HEK293 (cell line): Measurements from ENCODE around the gene DDX28.

Experiments
- CTCF ChIA-PET: fragments of 350-600 bp; formaldehyde crosslinking; extraction: SDS; loops from one replicate; lab custom pipeline; 2021; ENCODE audit warnings: antibody characterized with exemption; lab: Yijun Ruan, JAX
- POLR2A ChIA-PET: fragments of 300-600 bp; formaldehyde crosslinking; extraction: SDS; loops from one replicate; lab custom pipeline; 2020; ENCODE audit warnings: antibody characterized with exemption, inconsistent platforms; lab: Yijun Ruan, JAX
- H3K27ac ChIP-seq: fragments of 200-500 bp; sonication (Bioruptor generic); 2 replicates; pipeline ENCODE4 v1.5.1; 2014; ENCODE audit warnings: low read depth, low read length, control low read depth, inconsistent platforms; ENCODE audit errors: extremely low read depth
- H3K36me3 ChIP-seq, 2 experiments: fragments of 200-500 bp in 1 of 2; sonication (Bioruptor generic) in 1 of 2; 1 replicate in 1 of 2; 2 replicates in 1 of 2; pipeline ENCODE4 v1.5.1; 2014 to 2017; ENCODE audit warnings: inconsistent platforms in 2 of 2, low read length in 2 of 2; ENCODE audit not compliant: control insufficient read depth in 2 of 2, insufficient read depth in 1 of 2
- H3K4me1 ChIP-seq: fragments of 200-500 bp; sonication (Bioruptor generic); 2 replicates; pipeline ENCODE4 v1.5.1; 2014; ENCODE audit warnings: mild to moderate bottlenecking, low read length, inconsistent platforms; ENCODE audit not compliant: control insufficient read depth, insufficient read depth
- H3K4me3 ChIP-seq: 2 replicates; pipeline ENCODE4 v1.5.1; 2011; ENCODE audit warnings: low read depth, mild to moderate bottlenecking, control low read depth, low read length, moderate library complexity
- H3K9me3 ChIP-seq: fragments of 200-500 bp; sonication (Bioruptor generic); 2 replicates; pipeline ENCODE4 v1.5.1; 2014; ENCODE audit warnings: low read depth, low read length, inconsistent platforms; ENCODE audit not compliant: control insufficient read depth, insufficient read depth
- HIC1 ChIP-seq: fragments of 450-650 bp; formaldehyde crosslinking; IDR thresholded peaks from 2 replicates; pipeline ENCODE4 v1.5.1; 2016; ENCODE audit warnings: missing biosample characterization, missing genetic modification characterization
- HOXC10 ChIP-seq: sonication (generic); formaldehyde crosslinking; IDR thresholded peaks from 2 replicates; pipeline ENCODE4 v1.8.1; 2023; ENCODE audit warnings: mild to moderate bottlenecking, missing genetic modification reagents
- MYNN ChIP-seq: fragments of 450-650 bp; formaldehyde crosslinking; IDR thresholded peaks from 2 replicates; pipeline ENCODE4 v1.5.1; 2016; ENCODE audit warnings: missing biosample characterization, missing genetic modification characterization, borderline replicate concordance
- ZBTB20 ChIP-seq: fragments of 450-650 bp; formaldehyde crosslinking; IDR thresholded peaks from 2 replicates; pipeline ENCODE4 v1.5.1; 2016; ENCODE audit warnings: missing biosample characterization, missing genetic modification characterization
- ZBTB6 ChIP-seq: fragments of 450-650 bp; formaldehyde crosslinking; IDR thresholded peaks from 2 replicates; pipeline ENCODE4 v1.5.1; 2017; ENCODE audit warnings: missing biosample characterization, missing genetic modification characterization
- ZNF157 ChIP-seq: fragments of 450-650 bp; formaldehyde crosslinking; IDR thresholded peaks from 2 replicates; pipeline ENCODE4 v1.5.1; 2016; ENCODE audit warnings: missing biosample characterization, missing genetic modification characterization
- ZNF174 ChIP-seq: fragments of 450-650 bp; formaldehyde crosslinking; IDR thresholded peaks from 2 replicates; pipeline ENCODE4 v1.5.0; 2017; ENCODE audit warnings: missing biosample characterization, mild to moderate bottlenecking, missing genetic modification characterization
- ZNF24 ChIP-seq: fragments of 450-650 bp; formaldehyde crosslinking; IDR thresholded peaks from 2 replicates; pipeline ENCODE4 v1.5.1; 2016; ENCODE audit warnings: missing biosample characterization, missing genetic modification characterization
- ZNF302 ChIP-seq: fragments of 450-650 bp; formaldehyde crosslinking; IDR thresholded peaks from 2 replicates; pipeline ENCODE4 v1.5.1; 2016; ENCODE audit warnings: missing biosample characterization, missing genetic modification characterization, low read depth
- ZNF341 ChIP-seq: fragments of 450-650 bp; formaldehyde crosslinking; IDR thresholded peaks from 2 replicates; pipeline ENCODE4; 2016; ENCODE audit warnings: low read depth, missing biosample characterization, missing genetic modification characterization
- ZNF354C ChIP-seq: fragments of 450-650 bp; formaldehyde crosslinking; IDR thresholded peaks from 2 replicates; pipeline ENCODE4 v1.5.1; 2016; ENCODE audit warnings: missing biosample characterization, missing genetic modification characterization, low read depth, borderline replicate concordance
- ZNF398 ChIP-seq: fragments of 450-650 bp; formaldehyde crosslinking; IDR thresholded peaks from 2 replicates; pipeline ENCODE4 v1.5.1; 2017; ENCODE audit warnings: missing biosample characterization, missing genetic modification characterization
- ZNF501 ChIP-seq: fragments of 450-650 bp; formaldehyde crosslinking; IDR thresholded peaks from 2 replicates; pipeline ENCODE4 v1.5.1; 2016; ENCODE audit warnings: missing biosample characterization, missing genetic modification characterization
- ZNF529 ChIP-seq: fragments of 450-650 bp; formaldehyde crosslinking; IDR thresholded peaks from 2 replicates; pipeline ENCODE4 v1.5.1; 2017; ENCODE audit warnings: missing genetic modification characterization, missing biosample characterization; ENCODE audit not compliant: insufficient replicate concordance
- ZNF530 ChIP-seq: fragments of 450-650 bp; formaldehyde crosslinking; IDR thresholded peaks from 2 replicates; pipeline ENCODE4 v1.5.1; 2016; ENCODE audit warnings: low read depth, missing biosample characterization, missing genetic modification characterization
- ZNF544 ChIP-seq: fragments of 450-650 bp; formaldehyde crosslinking; IDR thresholded peaks from 2 replicates; pipeline ENCODE4 v1.5.0; 2017; ENCODE audit warnings: missing biosample characterization, missing genetic modification characterization
- ZNF645 ChIP-seq: fragments of 450-650 bp; formaldehyde crosslinking; IDR thresholded peaks from 2 replicates; pipeline ENCODE4; 2016; ENCODE audit warnings: missing biosample characterization, missing genetic modification characterization
- ZNF654 ChIP-seq: fragments of 450-650 bp; formaldehyde crosslinking; IDR thresholded peaks from 2 replicates; pipeline ENCODE4 v1.5.1; 2016; ENCODE audit warnings: low read depth, missing biosample characterization, missing genetic modification characterization
- ZNF660 ChIP-seq: fragments of 450-650 bp; IDR thresholded peaks from 2 replicates; pipeline ENCODE4 v1.5.1; 2018; ENCODE audit warnings: missing biosample characterization, mild to moderate bottlenecking, missing genetic modification characterization
- ZNF664 ChIP-seq: fragments of 450-650 bp; formaldehyde crosslinking; IDR thresholded peaks from 2 replicates; pipeline ENCODE4 v1.5.1; 2016; ENCODE audit warnings: missing biosample characterization, missing genetic modification characterization
- ZNF677 ChIP-seq: fragments of 450-650 bp; IDR thresholded peaks from 2 replicates; pipeline ENCODE4 v1.5.0; 2018; ENCODE audit warnings: missing biosample characterization, mild to moderate bottlenecking, missing genetic modification characterization, moderate library complexity
- ZNF776 ChIP-seq: fragments of 450-650 bp; formaldehyde crosslinking; IDR thresholded peaks from 2 replicates; pipeline ENCODE4 v1.5.0; 2017; ENCODE audit warnings: missing biosample characterization, missing genetic modification characterization, borderline replicate concordance

The DDX28 gene

GRCh38 chr16:68066763-68067162, 43.7 kb upstream of the DDX28 start (continued):
- TF ChIP-seq ZBTB6 (tag by site-specific recombination) (no peak), ZNF529 (tag by site-specific recombination) (no peak)
- TF ChIP-seq, all 188 proteins: peak for 0

- Histone ChIP-seq H3K4me3 (no peak overlapping the region), H3K36me3 (peaks cover 0 to 73% of the 10 kb centered on the region in 2 experiments; a peak in 2 of 3 replicates), H3K9me3 (no peaks in the 10 kb centered on the region), H3K27ac (no peak overlapping the region), H3K4me1 (peaks cover 5% of the 10 kb centered on the region; the same call in 1 of the 2 replicates)
- POLR2A ChIA-PET: no interaction called here
- CTCF ChIA-PET: interaction anchor here (0.6 to 1.3 kb wide), 12 partner anchors 9 to 554 kb away, joined by 3 to 8 read pairs (median 4); no protein-coding TSS in a partner anchor
- TF ChIP-seq ZNF302: no peak
- no peak for TF ChIP-seq ZNF677 (tag by site-specific recombination)
- TF ChIP-seq ZNF530 (tag by site-specific recombination): no peak
- TF ChIP-seq ZNF664 (tag by site-specific recombination): no peak
- no peak for TF ChIP-seq ZNF660 (tag by site-specific recombination)
- TF ChIP-seq ZNF544 (tag by site-specific recombination): no peak
- TF ChIP-seq ZNF341 (tag by site-specific recombination): no peak
- TF ChIP-seq HOXC10 (CRISPR knock-in tag): no peak
- TF ChIP-seq ZNF174 (tag by site-specific recombination): no peak
- TF ChIP-seq ZNF645: no peak
- TF ChIP-seq ZNF354C (tag by site-specific recombination): no peak
- no peak for TF ChIP-seq ZNF501 (tag by site-specific recombination)
- TF ChIP-seq ZNF157: no peak
- no peak for TF ChIP-seq ZNF398 (tag by site-specific recombination)
- no peak for TF ChIP-seq ZNF24
- TF ChIP-seq MYNN (tag by site-specific recombination): no peak
- no peak for TF ChIP-seq ZBTB20 (tag by site-specific recombination)
- no peak for TF ChIP-seq ZNF776 (tag by site-specific recombination)
- no peak for TF ChIP-seq ZNF654 (tag by site-specific recombination)
- no peak for TF ChIP-seq HIC1 (tag by site-specific recombination)
- TF ChIP-seq, all 188 proteins: peak for 0
These were observed 42.8 kb upstream of the DDX28 start for GRCh38 chr16:68065716-68066305.
